Epithelial cell of alveolus of lung (primary cell): ENCODE measurements around the gene CADM4. TPM values are rescaled to one million over a fixed set of nuclear protein-coding genes. Genes with fewer than 3 reads are reported as not detected.

Experiments used
- total RNA-seq: library from RNA; depleted of rRNA; stranded (reverse); fragments of >200 nt; gene quantifications from 2 replicates; pipeline ENCODE4 v1.2.1, GENCODE V29; 2015

CADM4 gene, protein sequence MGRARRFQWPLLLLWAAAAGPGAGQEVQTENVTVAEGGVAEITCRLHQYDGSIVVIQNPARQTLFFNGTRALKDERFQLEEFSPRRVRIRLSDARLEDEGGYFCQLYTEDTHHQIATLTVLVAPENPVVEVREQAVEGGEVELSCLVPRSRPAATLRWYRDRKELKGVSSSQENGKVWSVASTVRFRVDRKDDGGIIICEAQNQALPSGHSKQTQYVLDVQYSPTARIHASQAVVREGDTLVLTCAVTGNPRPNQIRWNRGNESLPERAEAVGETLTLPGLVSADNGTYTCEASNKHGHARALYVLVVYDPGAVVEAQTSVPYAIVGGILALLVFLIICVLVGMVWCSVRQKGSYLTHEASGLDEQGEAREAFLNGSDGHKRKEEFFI
- 2.6 and 4.8 TPM in 2 replicates for total RNA-seq

DNA sequence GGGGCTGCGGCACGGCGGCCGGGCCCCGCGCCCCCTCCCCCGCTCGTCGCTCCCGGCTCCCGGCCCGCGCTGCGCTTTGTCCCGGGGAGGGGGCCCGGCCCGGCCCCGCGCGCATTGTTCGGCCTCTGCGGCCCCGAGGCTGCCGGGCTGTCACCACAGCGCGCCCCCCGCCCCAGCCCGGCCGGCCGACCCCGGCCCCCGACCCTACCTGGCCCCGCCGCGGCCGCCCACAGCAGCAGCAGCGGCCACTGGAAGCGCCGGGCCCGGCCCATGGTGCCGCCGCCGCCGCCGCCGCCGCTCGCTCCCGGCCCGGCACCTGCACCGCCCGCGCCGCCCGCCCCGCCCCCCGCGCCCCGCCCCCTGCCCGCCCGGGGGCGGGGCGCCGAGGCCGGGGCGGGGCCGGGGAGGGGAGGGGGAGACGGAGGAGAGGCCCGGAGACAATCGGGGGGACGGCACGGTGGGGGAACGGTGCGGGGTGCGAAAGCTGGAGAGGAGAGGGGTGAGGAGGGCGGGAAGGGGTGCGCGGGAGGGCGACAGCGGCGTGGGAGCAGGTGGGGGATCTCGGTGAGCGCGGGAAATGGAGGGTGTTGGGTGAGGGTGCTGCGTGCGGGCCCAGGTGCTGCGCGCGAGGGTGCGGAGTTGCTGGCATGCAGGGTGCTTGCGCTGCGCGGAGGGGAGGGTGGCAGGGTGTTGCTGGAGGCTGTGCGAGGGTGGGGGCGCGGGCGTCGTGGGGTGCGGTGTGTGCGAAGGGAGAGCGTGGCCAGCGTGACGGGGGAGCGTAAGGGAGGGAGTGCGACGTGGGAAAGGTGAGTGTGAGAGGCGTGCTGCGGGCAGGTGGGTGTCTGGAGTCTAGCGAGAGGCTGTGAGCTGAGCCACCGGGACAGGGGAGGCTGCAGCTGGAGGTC is at the start of gene CADM4:
Gene CADM4, minus strand, starts transcription at position 332 of the 905 bp plus-strand sequence. Its CDS starts 60 bp downstream, at position 272.

DNA sequence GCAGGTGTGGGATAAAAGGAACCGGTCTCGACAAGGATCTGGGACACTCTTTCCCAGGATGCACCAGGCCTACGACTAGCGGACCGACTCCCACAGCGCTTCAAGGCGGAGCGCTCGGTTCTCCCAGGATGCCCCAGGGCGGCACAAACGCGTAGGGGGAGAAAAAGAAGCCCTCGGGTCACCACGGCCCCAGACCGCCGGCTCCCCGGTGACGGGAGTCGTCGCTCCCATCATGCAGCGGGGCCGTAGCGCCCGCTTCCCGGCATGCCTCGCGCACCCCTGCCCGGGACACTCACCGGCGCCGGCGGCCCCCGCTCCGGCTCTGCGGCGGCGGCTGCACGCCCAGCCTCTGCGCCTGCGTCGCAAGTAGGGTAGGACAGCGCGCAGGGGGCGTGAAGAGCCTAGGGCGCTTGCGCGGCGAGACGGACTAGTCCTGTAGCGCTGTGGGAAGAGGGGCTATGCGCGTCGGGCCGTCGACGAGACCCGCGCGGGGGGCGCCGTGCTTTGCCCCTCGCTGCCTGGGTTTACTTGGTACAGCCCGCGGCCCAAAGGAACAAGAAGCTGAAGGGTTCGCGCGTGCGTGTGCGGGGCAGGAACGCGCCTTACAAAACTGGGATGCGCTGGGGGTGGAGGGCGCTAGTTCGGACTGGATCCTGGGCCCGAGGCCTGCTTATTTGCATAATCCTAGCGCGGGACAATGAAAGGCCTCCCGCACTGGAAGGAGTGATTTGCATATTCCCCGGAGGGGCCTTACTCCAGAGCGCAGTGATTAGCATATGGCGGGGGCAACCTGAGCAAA is 20.2 kb downstream of the CADM4 start, which contains the start of gene ZNF428:
Gene ZNF428, minus strand, starts transcription at position 368 of the 799 bp plus-strand sequence. CDS start 5,325 bp downstream, outside the sequence.

DNA sequence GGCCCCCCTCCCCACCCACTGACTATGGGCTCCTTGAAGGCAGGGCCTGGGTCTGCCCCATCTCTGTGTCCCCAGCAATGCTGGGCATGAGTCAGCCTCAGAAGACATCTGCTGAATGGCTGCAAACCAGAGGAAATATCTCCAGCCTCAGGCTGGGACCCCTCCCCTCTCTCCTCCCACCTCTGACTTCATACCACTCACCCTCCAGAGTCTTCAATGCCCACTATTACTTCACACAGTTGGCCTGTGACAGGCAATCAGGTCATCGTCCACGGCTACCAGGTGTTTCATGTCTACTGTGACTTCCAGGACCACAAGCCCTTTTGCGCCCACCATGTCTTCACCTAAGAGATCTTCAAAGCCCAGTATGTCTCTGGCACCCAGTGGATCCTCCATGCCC is 27.9 kb downstream of the CADM4 start, which contains the start of gene SRRM5:
Gene SRRM5, plus strand, starts transcription at position 301 of the 400 bp plus-strand sequence. Its CDS starts 34 bp downstream, at position 335.

DNA sequence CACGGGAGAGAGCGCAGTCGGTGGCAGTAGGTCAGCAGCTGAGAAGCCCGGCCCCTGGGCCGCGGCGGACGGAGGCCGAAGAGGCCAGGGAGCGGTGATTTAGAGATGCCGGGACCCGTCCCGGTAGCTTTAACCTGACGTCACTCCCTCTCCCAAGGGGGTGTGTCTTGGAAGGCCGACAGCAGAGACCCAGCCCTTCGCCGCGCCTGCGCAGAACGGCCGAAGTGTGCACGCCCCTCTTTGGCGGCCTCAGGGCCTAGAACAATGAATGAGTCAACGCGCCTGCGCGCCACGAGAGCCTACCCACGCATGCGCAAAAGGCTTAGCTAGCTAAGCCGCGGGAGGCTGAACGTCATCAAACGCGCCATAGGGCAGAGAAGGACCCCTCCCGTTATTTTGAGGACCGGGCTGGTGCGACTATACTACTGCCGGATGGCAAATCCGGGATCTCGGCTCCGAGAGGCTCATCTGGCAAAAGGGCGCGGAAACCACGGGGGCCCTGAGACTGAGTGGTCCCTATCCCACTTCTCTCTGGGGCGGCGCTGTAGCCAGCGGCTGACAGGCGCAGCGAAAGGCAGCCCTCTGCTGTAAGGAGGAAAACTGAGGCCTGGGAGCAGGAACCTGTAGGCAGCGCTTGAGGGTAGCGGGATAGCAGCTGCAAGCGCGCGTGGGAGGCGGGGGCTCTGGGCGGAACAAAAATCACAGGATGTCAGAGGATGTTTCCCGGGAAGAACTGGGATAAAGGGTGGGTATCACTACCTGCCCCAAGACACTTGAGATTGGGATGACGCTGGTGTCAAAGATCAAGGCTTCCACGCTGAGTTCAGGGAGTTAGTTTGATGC is 43.4 kb downstream of the CADM4 start, which contains the start of the genes IRGQ and ZNF576:
Gene IRGQ, minus strand, starts transcription at position 136 of the 843 bp plus-strand sequence. CDS start 796 bp downstream, outside the sequence.
Gene ZNF576, plus strand, starts transcription at position 597 of the 843 bp plus-strand sequence. CDS start 514 bp downstream, outside the sequence.

DNA sequence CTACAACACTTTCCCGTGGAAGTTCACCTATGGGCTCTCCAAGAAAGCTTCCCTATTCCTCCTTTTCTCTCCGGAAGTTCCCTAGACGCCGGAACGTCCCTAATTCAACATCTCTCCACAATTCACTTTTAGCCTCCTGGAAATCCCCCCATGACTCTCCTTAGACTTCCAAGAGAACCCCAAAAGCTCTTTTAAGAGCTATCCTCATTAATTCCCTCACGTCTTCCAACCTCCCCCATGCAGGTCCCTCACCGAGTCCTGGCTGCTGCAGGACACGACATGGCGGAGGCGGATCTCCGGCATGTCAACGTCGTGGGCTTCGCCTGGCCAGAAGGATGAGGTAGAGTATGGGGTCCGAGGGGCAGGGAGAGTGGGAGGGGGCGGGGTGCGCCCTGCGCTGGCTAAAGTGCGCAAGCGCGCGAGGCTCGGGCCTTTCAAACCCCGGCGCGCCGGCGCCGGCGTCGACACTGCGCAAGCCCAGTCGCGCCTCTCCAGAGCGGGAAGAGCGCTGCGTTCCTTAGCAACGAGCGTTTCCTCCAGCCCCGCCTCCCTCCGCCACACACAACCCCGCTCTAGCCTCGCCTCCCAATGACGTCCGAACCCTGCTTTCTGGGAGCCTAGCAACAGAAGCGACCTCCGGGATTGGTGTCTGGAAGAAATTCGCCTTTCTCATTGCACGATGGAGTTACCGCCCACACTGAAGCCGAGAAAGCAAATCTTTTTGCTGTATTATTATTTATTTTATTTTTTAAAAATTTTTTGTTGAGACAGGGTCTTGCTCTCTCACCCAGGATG is 64.3 kb downstream of the CADM4 start, which contains the start of the genes PINLYP and XRCC1:
Gene PINLYP, plus strand, starts transcription at position 646 of the 795 bp plus-strand sequence. CDS start 1,391 bp downstream, outside the sequence.
Gene XRCC1, minus strand, starts transcription at position 372 of the 795 bp plus-strand sequence. Its CDS starts 69 bp downstream, at position 303.

Other genes starting within 250 kb of the CADM4 start
- gene TEX101, start 225.0 kb downstream of the CADM4 start, total RNA-seq = not detected in 2 replicates
- 0.65 and 1.3 TPM in 2 replicates for gene LYPD3, start 174.2 kb downstream of the CADM4 start, total RNA-seq
- gene PHLDB3, start 135.1 kb downstream of the CADM4 start, total RNA-seq = 8.0 and 22.2 TPM in 2 replicates
- gene ETHE1, start 112.6 kb downstream of the CADM4 start, total RNA-seq = 89.1 and 93.0 TPM in 2 replicates
- gene ZNF575, start 106.7 kb downstream of the CADM4 start, total RNA-seq = 21.8 TPM in 1 of 2 replicates, not detected in the other
- 21.6 and 33.4 TPM in 2 replicates for gene XRCC1, start 64.3 kb downstream of the CADM4 start, total RNA-seq
- 4.6 and 5.3 TPM in 2 replicates for gene PINLYP, start 64.0 kb downstream of the CADM4 start, total RNA-seq
- gene IRGQ, start 43.7 kb downstream of the CADM4 start, total RNA-seq = 15.8 and 43.0 TPM in 2 replicates
- 7.2 and 19.6 TPM in 2 replicates for gene ZNF576, start 43.3 kb downstream of the CADM4 start, total RNA-seq
- 0.26 TPM in 1 of 2 replicates, not detected in the other for gene SRRM5, start 27.8 kb downstream of the CADM4 start, total RNA-seq
- 38.3 and 93.3 TPM in 2 replicates for gene ZNF428, start 20.2 kb downstream of the CADM4 start, total RNA-seq
- gene PLAUR, start 30.3 kb upstream of the CADM4 start, total RNA-seq = 119 and 142 TPM in 2 replicates
- not detected in 2 replicates for gene IRGC, start 76.2 kb upstream of the CADM4 start, total RNA-seq
- 6.9 and 16.0 TPM in 2 replicates for gene SMG9, start 115.1 kb upstream of the CADM4 start, total RNA-seq
- 5.4 TPM in 1 of 2 replicates, not detected in the other for gene KCNN4, start 141.1 kb upstream of the CADM4 start, total RNA-seq
- 1.3 TPM in 1 of 2 replicates, not detected in the other for gene LYPD5, start 162.6 kb upstream of the CADM4 start, total RNA-seq
- 2.7 and 7.1 TPM in 2 replicates for gene ZNF283, start 187.5 kb upstream of the CADM4 start, total RNA-seq
- 1.9 and 11.3 TPM in 2 replicates for gene ZNF404, start 244.1 kb upstream of the CADM4 start, total RNA-seq